Measurements from ENCODE around the gene EMC7.

- TF ChIP-seq, protein P1, sequence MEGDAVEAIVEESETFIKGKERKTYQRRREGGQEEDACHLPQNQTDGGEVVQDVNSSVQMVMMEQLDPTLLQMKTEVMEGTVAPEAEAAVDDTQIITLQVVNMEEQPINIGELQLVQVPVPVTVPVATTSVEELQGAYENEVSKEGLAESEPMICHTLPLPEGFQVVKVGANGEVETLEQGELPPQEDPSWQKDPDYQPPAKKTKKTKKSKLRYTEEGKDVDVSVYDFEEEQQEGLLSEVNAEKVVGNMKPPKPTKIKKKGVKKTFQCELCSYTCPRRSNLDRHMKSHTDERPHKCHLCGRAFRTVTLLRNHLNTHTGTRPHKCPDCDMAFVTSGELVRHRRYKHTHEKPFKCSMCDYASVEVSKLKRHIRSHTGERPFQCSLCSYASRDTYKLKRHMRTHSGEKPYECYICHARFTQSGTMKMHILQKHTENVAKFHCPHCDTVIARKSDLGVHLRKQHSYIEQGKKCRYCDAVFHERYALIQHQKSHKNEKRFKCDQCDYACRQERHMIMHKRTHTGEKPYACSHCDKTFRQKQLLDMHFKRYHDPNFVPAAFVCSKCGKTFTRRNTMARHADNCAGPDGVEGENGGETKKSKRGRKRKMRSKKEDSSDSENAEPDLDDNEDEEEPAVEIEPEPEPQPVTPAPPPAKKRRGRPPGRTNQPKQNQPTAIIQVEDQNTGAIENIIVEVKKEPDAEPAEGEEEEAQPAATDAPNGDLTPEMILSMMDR (IDR thresholded peaks at IDR 0.05), result no peak
- TF ChIP-seq ZFX (IDR thresholded peaks at IDR 0.05; ENCODE audit: borderline replicate concordance), result no peak
Measured at GRCh38 chr15:34043813-34044212, 57.8 kb downstream of the EMC7 start.

Measured in 22Rv1 (cell line).